ENCODE results near the gene PPFIA1. TPM values are rescaled to one million over a fixed set of nuclear protein-coding genes. Genes with fewer than 3 reads are reported as not detected.

PPFIA1 gene
- total RNA-seq, 4 donors from 2014 or later, result 50.9 to 57.9 (median 54.6) TPM

- TF ChIP-seq CTCF (IDR thresholded peaks at IDR 0.05), result no peak
- TF ChIP-seq POLR2A (IDR thresholded peaks at IDR 0.05), result no peak
- Histone ChIP-seq H3K9me3 (no peaks in the 10 kb centered on the region), H3K27me3 (no peaks in the 10 kb centered on the region), H3K27ac (no peak overlapping the region), H3K4me3 (replicated peaks in 1 of 3) (no peak overlapping the region), H3K4me1 (no peaks in the 10 kb centered on the region), H3K36me3 (no peaks in the 10 kb centered on the region)
- WGBS, 2 donors, result 92 to 94% methylated on average over 10 of the region's 10 CpGs
- no peak for DNase-seq
- intact Hi-C loops (cut with DNase I), result no loop called here
Measured at GRCh38 chr11:70229737-70230136, 40.8 kb upstream of the PPFIA1 start.

- Histone ChIP-seq H3K36me3 (no peaks in the 10 kb centered on the region), H3K27me3 (no peaks in the 10 kb centered on the region), H3K4me1 (no peaks in the 10 kb centered on the region), H3K9me3 (no peaks in the 10 kb centered on the region), H3K4me3 (replicated peaks in 1 of 3) (no peak overlapping the region), H3K27ac (no peak overlapping the region)
- intact Hi-C loops (cut with DNase I), result no loop called here
- WGBS, 2 donors, result 74 to 76% methylated on average over 8 of the region's 8 CpGs
- TF ChIP-seq CTCF (IDR thresholded peaks at IDR 0.05) (no peak), POLR2A (IDR thresholded peaks at IDR 0.05) (no peak)
- no peak for DNase-seq
Measured at GRCh38 chr11:70230151-70230839, 40.2 kb upstream of the PPFIA1 start.

GRCh38 chr11:70230840-70231710, 39.4 kb upstream of the PPFIA1 start:
- Histone ChIP-seq H3K4me1 (no peaks in the 10 kb centered on the region), H3K27me3 (no peaks in the 10 kb centered on the region), H3K4me3 (replicated peaks in 1 of 3) (no peak overlapping the region), H3K36me3 (no peaks in the 10 kb centered on the region), H3K9me3 (no peaks in the 10 kb centered on the region), H3K27ac (no peak overlapping the region)
- intact Hi-C loops (cut with DNase I), result no loop called here
- no peak for TF ChIP-seq POLR2A (IDR thresholded peaks at IDR 0.05)
- TF ChIP-seq CTCF (IDR thresholded peaks at IDR 0.05), result no peak
- WGBS, 2 donors, result 69 to 82% methylated on average over 10 to 18 of the region's 22 CpGs
- DNase-seq, result no peak

GRCh38 chr11:70233034-70233433, 37.5 kb upstream of the PPFIA1 start:
- TF ChIP-seq CTCF (IDR thresholded peaks at IDR 0.05) (no peak), POLR2A (IDR thresholded peaks at IDR 0.05) (no peak)
- Histone ChIP-seq H3K4me3 (replicated peaks in 1 of 3) (no peak overlapping the region), H3K36me3 (no peaks in the 10 kb centered on the region), H3K4me1 (no peaks in the 10 kb centered on the region), H3K27ac (no peak overlapping the region), H3K27me3 (no peaks in the 10 kb centered on the region), H3K9me3 (no peaks in the 10 kb centered on the region)
- intact Hi-C loops (cut with DNase I), result no loop called here
- no peak for DNase-seq

GRCh38 chr11:70233511-70233934, 37.0 kb upstream of the PPFIA1 start:
- DNase-seq, result no peak
- H3K27ac ChIP-seq, result no peak overlapping the region
- WGBS, 2 donors, result 75 to 84% methylated on average over 9 to 11 of the region's 11 CpGs

More at GRCh38 chr11:70233511-70233934, 37.0 kb upstream of the PPFIA1 start:
- Histone ChIP-seq H3K4me1 (no peaks in the 10 kb centered on the region), H3K4me3 (replicated peaks in 1 of 3) (no peak overlapping the region), H3K9me3 (no peaks in the 10 kb centered on the region), H3K36me3 (no peaks in the 10 kb centered on the region), H3K27me3 (no peaks in the 10 kb centered on the region)
- TF ChIP-seq POLR2A (IDR thresholded peaks at IDR 0.05), result no peak
- TF ChIP-seq CTCF (IDR thresholded peaks at IDR 0.05), result no peak
- intact Hi-C loops (cut with DNase I), result no loop called here
